GM18511 (cell line): ENCODE results near the gene RPL13A.

Experiments used
- ATAC-seq: cut with Tn5 transposase; IDR thresholded peaks from one replicate; pipeline ENCODE4 v1.9.1; 2021; ENCODE audit warnings: mild to moderate bottlenecking, moderate library complexity; ENCODE audit not compliant: unreplicated experiment

RPL13A gene

DNA sequence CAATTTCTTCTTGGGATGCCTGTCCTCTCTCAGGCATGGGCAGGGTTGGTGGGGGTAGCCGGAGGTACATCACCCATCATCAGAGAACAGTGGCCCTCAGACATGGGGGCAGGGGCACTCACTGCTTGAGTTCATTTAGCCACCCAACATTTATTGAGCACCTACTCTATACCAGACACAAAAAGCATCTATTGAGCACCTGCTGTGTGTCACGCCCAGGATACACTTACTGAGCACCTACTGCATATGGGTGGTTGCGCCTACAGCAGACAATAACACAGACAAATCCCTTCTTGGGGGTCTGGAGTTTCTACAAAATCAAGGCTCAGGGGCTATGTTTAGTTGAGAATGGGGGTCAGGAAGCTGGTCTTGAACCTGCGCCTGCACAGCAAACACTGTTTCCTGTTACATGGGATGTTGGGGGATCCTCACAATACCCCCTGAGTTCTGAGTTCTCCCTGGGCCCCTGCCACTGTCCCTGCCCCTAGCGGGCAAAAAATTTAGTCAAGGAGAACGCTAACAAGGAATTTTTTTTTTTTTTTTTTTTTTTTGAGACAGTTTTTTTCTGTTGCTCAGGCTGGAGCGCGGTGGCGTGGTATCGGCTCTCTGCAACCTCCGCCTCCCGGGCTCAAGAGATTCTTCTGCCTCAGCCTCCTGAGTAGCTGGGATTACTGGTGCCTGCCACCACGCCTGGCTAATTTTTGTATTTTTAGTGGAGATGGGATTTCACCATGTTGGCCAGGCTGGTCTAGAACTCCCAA, 52.0 kb downstream of the RPL13A start:
- ATAC-seq: no peak
